ENCODE data around the gene GINS3. TPM values are rescaled to one million over a fixed set of nuclear protein-coding genes. Genes with fewer than 3 reads are reported as not detected.
"Not testable (repeated sequence)": the region's sequence is repeated elsewhere in the genome, so short reads cannot be mapped to it uniquely, and the experiment has no call there.

GINS3 gene
- total RNA-seq, 1 donor from 2014 or later: 1.6 TPM

DNA sequence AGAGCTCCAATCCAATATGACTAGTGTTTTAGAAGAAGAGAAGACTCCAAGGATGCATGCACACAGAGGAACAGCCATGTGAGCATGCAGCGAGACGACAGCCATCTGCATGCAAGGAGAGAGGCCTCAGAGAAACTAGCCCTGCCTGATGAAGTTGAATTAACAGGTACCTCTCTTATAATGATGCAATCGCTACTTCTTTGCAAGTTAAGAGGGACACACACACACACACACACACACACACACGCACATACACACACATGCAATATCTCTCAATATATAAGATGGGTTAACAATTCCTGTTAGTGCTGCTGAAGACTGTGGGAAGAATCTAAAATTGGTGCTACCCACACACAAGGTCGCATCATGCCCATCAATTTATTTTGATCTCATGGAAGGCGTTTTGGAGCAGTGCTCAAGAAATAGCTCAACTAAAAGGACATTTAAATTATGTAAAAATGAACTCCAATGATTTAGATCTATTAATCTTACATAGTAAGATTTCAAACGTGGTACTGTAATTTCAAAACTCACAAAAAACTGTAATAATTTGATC lies 7.0 kb upstream of the GINS3 start:
- FAIRE-seq (no peak), DNase-seq (ENCODE audit: low spot score in 2 of 2) (no peak)

DNA sequence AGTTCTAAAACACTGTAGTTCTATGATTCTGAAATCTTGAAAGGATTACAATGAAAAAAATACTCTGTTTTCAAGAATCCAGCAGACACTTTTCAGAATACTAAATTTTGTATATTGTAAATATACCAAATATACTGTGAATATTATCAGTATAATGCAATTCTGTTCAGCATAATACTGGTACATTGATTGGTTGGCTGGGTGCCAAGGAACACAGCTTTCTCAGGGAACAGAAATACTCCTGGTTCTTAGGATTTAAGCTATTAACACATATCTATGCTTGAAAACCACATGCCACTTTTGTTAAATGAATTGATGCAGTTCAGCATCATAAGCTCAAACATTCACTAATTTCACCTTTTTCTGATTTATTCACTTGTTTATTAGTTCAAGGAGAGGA lies 2.5 kb upstream of the GINS3 start:
- DNase-seq (ENCODE audit: low spot score in 2 of 2): no peak

DNA sequence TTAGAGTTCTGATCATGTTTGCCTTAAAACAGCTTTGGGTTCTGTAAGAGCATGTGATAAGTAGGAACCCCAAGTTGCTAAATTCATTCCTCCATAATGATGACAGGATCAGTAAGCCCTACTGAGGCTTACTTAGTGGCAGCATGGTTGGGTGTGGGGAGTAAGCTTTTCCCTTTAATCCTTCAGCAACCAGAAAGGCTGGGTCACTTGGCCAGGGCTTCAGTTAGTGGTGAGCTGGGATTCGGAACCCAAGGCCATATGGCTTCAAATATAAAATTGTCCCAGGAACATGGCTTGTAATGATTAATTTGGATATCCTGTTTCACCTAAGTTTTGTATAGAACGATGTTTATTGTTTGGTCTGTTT lies 850 bp downstream of the GINS3 start:
- DNase-seq (ENCODE audit: low spot score in 2 of 2) (peak in 1 of 2 donors; percentile 15), FAIRE-seq (no peak)

More for the DNA sequence above, 2.5 kb upstream of the GINS3 start:
- FAIRE-seq: no peak

- not testable (repeated sequence) for FAIRE-seq
Observed at GRCh38 chr16:58396897-58397296, 4.6 kb downstream of the GINS3 start.

DNA sequence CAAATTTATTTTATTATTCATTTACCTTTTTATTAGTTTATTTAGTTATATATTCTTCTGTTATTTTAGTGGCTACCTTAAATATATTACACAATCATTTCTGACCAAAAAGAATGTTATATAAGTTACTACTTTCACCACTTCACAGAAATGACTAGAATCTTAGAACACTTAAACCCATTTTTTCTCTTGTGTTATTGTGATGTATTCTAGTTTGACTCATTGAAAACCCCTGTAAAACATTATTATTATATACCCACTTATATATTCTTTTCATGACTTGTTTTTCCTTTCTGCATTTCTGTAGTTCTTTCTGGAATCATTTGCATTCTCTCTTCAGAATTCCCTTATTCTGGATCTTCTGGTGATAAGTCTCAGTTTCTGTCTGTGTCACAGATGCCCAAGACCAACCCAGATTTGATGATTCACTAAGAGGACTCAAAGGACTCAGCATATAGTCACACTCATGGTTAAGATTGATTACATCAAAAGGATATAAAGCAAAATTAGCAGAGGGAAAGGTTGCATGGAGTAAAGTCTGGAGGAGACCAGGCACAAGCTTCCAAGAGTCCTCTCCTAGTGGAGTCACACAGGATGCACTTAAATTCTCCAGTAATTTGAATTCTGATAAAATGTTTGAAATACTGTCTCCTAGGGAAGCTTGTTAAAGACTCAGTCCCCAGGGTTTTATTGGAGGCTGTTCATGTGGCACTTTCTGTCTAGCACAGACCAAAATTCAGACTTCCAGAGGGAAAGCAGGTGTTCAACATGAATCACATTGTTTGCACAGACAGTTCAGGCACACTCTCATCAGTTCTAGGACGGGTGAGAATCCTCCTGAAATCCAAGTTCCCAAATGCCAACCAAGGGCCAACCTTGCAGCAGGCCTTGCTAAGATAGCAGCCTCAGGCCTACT lies 7.7 kb downstream of the GINS3 start:
- FAIRE-seq: no peak

More at GRCh38 chr16:58396897-58397296, 4.6 kb downstream of the GINS3 start:
- DNase-seq (ENCODE audit: low spot score in 2 of 2): not testable (repeated sequence)

GRCh38 chr16:58401305-58401704 lies 9.0 kb downstream of the GINS3 start:
- FAIRE-seq; DNase-seq (ENCODE audit: low spot score in 2 of 2): not testable (repeated sequence)

More for the DNA sequence above, 7.7 kb downstream of the GINS3 start:
- no peak for DNase-seq (ENCODE audit: low spot score in 2 of 2)

DNA sequence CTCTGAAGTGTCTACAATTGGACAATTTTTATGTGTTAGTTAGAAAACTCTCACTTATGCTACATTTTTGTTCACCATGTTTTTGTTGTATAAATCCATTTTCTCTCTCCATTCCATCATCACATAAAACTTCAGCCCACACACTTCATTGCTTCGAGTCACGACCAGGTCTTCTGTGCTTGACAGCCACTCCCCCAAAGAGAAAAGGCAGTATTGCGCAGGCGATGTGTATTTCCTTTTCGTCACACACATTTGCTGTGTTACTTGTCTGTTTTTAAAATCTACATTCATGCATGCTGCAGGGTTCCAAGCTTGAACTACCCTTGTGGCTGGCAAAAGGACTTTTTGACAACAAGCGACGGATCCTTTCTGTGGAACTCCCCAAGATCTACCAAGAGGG lies 10.5 kb downstream of the GINS3 start:
- no peak for DNase-seq (ENCODE audit: low spot score in 2 of 2)
- no peak for FAIRE-seq

- no peak for DNase-seq (ENCODE audit: low spot score in 2 of 2)
- FAIRE-seq: no peak
Observed at GRCh38 chr16:58409316-58409973, 17.2 kb downstream of the GINS3 start.

DNA sequence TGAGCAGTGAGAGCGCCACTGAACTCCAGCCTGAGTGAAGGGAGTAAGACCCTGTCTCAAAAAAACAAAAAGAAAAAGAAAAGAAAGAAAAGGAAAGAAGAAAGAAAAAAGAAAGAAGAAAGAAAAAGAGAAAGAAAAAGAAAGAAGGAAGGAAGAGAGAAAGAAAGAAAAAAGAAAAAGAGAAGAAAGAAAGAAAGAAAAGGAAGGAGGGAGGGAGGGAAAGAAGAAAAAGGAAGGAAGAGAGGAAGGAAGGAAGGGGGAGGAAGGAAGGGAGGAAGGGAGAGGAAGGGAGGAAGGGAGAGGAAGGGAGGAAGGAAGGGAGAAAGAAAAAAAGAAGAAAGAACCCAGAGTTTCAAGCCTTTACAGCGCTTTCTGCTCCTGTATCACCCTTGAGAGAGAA lies 19.1 kb downstream of the GINS3 start:
- DNase-seq (ENCODE audit: low spot score in 2 of 2): no peak
- FAIRE-seq: no peak

GRCh38 chr16:58411736-58412614 lies 19.7 kb downstream of the GINS3 start:
- FAIRE-seq: no peak
- no peak for DNase-seq (ENCODE audit: low spot score in 2 of 2)

DNA sequence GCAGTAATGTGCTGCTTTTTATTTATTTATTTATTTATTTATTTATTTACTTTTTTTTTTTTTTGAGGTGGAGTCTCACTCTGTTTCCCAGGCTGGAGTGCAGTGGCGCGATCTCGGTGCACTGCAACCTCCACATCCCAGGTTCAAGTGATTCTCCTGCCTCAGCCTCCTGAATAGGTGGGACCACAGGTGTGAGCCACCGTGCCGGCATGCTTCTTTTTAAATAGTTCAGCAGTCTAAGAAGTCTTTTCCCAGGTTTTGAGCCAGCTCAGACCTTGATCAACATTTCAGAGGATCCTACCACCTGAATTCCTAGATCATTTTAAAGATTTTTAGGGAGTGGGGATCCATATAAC lies 20.3 kb downstream of the GINS3 start:
- not testable (repeated sequence) for FAIRE-seq; DNase-seq (ENCODE audit: low spot score in 2 of 2)

GRCh38 chr16:58413359-58413758 lies 21.1 kb downstream of the GINS3 start:
- no peak for FAIRE-seq

GRCh38 chr16:58415003-58415402 lies 22.7 kb downstream of the GINS3 start:
- DNase-seq (ENCODE audit: low spot score in 2 of 2) (no peak), FAIRE-seq (no peak)

More at GRCh38 chr16:58413359-58413758, 21.1 kb downstream of the GINS3 start:
- DNase-seq (ENCODE audit: low spot score in 2 of 2): no peak

GRCh38 chr16:58415961-58416360 lies 23.7 kb downstream of the GINS3 start:
- not testable (repeated sequence) for DNase-seq (ENCODE audit: low spot score in 2 of 2); FAIRE-seq

GRCh38 chr16:58417035-58417434 lies 24.8 kb downstream of the GINS3 start:
- no peak for FAIRE-seq
- DNase-seq (ENCODE audit: low spot score in 2 of 2): no peak

- no peak for FAIRE-seq
- DNase-seq (ENCODE audit: low spot score in 2 of 2): no peak
Observed at GRCh38 chr16:58417600-58417999, 25.3 kb downstream of the GINS3 start.

GRCh38 chr16:58418026-58418425 lies 25.8 kb downstream of the GINS3 start:
- DNase-seq (ENCODE audit: low spot score in 2 of 2) (no peak), FAIRE-seq (no peak)

DNA sequence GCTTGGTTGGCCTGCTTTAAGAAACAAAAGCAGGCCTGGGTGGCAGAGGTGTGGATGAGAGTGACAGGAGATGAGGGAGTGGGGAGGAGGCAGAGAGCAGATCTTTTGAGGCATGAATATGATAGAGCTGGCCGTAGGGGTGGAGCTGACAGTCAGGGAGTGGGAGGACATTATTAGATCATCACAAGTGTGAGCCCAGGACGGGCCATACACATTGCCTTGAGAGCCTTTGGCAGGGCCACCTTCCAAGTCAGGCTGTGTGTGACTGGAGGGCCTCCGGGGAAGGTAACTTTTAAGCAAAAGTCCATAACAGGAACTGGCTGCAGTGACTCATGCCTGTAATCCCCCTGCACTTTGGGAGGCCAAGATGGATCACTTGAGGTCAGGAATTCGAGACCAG lies 26.3 kb downstream of the GINS3 start:
- FAIRE-seq (no peak), DNase-seq (ENCODE audit: low spot score in 2 of 2) (no peak)

- DNase-seq (ENCODE audit: low spot score in 2 of 2) (no peak), FAIRE-seq (no peak)
Observed at GRCh38 chr16:58419241-58419990, 27.1 kb downstream of the GINS3 start.

DNA sequence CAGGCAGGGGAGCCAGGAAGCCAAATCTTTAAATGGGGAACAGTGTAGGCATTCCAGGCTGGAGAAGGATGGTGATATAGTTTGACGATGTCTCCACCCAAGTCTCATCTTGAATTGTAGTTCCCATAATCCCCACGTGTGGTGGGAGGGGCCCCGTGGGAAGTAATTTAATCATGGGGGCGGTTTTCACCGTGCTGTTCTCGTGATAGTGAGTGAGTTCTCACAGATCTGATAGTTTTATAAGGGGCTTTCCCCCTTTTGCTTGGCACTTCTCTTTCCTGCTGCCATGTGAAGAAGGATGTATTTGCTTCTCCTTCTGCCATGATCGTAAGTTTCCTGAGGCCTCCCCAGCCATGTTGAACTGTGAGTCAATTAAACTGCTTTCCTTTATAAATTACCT lies 28.8 kb downstream of the GINS3 start:
- DNase-seq (ENCODE audit: low spot score in 2 of 2) (no peak), FAIRE-seq (no peak)
